Measurements from ENCODE around the gene S1PR4. TPM values are rescaled to one million over a fixed set of nuclear protein-coding genes. Genes with fewer than 3 reads are reported as not detected.

S1PR4 gene
- total RNA-seq, 1 donor from 2014 or later = not detected

DNA sequence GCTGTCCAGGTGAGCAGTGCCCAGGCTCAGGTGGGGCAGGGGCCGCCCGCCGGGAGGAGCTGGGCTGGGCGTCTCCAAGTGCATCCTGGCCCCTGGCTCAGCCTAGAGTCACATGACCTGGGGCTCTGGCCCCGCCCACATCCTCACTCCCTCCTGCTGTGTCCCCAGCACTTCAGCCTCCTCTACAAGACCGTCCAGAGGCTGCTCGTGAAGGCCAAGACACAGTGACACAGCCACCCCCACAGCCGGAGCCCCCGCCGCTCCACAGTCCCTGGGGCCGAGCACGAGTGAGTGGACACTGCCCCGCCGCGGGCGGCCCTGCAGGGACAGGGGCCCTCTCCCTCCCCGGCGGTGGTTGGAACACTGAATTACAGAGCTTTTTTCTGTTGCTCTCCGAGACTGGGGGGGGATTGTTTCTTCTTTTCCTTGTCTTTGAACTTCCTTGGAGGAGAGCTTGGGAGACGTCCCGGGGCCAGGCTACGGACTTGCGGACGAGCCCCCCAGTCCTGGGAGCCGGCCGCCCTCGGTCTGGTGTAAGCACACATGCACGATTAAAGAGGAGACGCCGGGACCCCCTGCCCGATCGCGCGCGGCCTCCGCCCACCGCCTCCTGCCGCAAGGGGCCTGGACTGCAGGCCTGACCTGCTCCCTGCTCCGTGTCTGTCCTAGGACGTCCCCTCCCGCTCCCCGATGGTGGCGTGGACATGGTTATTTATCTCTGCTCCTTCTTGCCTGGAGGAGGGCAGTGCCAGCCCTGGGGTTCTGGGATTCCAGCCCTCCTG, 29.1 kb downstream of the S1PR4 start:
- TF ChIP-seq, protein P1, sequence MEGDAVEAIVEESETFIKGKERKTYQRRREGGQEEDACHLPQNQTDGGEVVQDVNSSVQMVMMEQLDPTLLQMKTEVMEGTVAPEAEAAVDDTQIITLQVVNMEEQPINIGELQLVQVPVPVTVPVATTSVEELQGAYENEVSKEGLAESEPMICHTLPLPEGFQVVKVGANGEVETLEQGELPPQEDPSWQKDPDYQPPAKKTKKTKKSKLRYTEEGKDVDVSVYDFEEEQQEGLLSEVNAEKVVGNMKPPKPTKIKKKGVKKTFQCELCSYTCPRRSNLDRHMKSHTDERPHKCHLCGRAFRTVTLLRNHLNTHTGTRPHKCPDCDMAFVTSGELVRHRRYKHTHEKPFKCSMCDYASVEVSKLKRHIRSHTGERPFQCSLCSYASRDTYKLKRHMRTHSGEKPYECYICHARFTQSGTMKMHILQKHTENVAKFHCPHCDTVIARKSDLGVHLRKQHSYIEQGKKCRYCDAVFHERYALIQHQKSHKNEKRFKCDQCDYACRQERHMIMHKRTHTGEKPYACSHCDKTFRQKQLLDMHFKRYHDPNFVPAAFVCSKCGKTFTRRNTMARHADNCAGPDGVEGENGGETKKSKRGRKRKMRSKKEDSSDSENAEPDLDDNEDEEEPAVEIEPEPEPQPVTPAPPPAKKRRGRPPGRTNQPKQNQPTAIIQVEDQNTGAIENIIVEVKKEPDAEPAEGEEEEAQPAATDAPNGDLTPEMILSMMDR (conservative IDR thresholded peaks at IDR 0.05; ENCODE audit: low read depth, low read length) = no peak
- no peak for DNase-seq (ENCODE audit: low read depth)
- no peak overlapping the region for H3K4me3 ChIP-seq (ENCODE audit: low read depth, low read length)

DNA sequence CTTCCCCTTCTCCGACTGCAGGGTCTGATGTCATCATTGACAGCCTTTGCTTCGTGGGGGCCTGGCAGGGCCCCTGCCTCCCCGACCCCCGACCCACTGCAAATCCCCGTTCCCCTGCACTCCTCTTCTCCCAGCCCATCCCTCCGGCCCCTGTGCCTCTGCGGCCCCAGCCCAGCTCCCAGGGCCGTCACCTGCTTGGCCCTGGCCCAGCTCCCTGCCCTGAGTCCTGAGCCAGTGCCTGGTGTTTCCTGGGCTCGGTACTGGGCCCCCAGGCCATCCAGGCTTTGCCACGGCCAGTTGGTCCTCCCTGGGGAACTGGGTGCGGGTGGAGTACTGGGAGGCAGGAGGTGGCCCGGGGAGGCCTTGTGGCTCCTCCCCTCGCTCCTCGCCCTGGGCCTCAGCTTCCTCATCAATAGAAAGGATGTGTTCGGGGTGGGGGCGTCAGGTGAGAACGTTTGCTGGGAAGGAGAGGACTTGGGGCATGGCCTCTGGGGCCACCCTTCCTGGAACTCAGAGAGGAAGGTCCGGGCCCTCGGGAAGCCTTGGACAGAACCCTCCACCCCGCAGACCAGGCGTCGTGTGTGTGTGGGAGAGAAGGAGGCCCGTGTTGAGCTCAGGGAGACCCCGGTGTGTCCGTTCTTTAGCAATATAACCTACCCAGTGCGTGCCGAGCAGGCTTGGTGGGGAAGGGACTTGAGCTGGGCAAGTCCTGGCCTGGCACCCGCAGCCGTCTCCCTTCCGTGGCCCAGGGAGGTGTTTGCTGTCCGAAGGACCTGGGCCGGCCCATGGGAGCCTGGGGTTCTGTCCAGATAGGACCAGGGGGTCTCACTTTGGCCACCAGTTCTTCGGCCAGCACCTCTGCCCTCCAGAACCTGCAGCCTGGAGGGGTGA, 30.0 kb downstream of the S1PR4 start:
- no peak for DNase-seq (ENCODE audit: low read depth)
- H3K4me3 ChIP-seq (ENCODE audit: low read depth, low read length) = no peak overlapping the region
- TF ChIP-seq, protein P1 (conservative IDR thresholded peaks at IDR 0.05; ENCODE audit: low read depth, low read length) = no peak

DNA sequence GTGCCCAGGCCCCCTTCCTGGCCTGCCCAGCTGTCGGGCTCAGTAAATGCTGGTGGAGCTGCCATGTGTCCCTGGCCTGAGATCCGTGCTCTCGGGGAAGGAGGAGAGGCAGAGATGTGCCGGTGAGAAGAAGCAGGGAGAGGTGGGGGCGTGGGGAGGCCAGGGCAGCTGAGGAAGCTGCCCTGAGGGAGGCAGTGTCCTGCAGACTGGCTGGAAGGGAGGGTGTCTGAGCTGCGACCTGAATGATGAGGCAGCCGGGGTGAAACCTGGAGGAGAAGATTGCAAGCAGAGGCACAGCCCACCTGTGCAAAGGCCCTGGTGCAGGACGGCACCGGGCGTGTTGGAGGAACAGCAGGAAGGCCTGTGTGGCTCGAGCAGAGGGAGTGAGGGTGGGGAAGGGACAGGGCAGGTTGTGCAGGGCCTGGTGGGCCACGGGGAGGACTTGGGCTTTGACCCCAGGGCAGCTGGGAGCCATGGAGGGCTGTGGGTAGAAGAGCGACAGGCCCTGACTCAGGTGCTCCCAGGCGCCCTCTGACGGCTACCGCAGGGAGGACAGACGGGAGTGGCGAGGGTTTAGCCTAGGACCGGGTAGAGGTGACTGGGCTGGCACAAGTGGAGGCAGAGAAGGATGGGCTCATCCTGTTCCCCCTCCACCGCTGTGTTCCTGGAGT, 31.9 kb downstream of the S1PR4 start:
- no peak for DNase-seq (ENCODE audit: low read depth)
- TF ChIP-seq, protein P1 (conservative IDR thresholded peaks at IDR 0.05; ENCODE audit: low read depth, low read length) = peak; percentile 69
- H3K4me3 ChIP-seq (ENCODE audit: low read depth, low read length) = no peak overlapping the region

DNA sequence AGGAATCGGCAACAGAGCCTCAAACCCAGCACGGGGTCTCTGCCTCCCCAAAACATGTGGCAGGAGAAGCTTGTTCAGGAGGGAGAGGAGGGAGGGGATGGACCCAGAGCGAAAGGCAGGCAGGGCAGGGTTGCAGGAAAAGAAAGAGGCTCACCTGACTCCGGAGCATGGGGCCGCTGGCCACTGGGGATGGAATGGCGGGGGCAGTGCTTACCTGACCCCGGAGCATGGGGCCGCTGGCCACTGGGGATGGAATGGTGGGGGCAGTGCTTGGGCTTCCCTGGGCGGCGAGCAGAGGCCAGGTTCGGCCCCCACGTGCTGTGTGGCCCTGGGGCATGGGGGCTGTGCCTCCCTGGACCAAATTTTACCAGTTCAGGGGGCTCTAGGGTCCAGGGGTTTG, 32.6 kb downstream of the S1PR4 start:
- TF ChIP-seq, protein P1 (conservative IDR thresholded peaks at IDR 0.05; ENCODE audit: low read depth, low read length) = no peak
- H3K4me3 ChIP-seq (ENCODE audit: low read depth, low read length) = no peak overlapping the region
- no peak for DNase-seq (ENCODE audit: low read depth)

DNA sequence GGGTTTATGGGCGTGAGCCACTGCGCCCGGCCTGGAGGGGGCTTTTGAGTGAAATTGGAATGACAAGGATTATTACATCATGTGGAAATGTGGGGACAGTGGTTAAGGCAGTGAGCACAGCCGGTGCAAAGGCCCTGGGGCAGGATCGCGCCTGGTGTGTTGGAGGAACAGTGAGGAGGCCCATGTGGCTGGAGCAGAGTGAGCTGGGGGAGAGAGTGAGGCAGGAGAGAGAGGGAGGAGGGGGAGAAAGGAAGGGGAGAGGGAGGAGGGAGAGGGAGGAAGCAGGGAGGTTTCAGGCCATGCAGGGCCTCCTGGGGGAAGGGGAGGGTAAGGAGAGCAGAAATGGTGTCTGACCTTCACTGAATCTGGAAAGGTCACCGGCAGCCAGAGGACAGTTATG, 34.6 kb downstream of the S1PR4 start:
- TF ChIP-seq, protein P1 (conservative IDR thresholded peaks at IDR 0.05; ENCODE audit: low read depth, low read length) = no peak
- DNase-seq (ENCODE audit: low read depth) = no peak

DNA sequence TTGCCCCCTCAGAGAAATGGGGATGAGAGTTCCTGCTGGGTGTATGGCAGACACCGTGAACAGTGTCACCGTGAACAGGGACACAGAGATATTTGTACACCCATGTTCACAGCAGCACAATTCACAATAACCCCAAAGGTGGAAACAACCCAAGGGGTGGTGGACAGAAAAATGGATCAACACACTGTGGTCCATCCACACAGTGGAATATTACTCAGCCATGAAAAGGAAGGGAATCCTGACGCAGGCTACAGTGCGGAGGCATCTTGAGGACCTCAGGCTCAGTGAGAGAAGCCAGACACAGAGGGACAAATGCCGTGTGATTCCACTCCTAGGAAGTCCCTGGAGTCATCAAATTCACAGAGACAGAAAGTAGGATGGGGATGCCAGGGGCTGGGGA, 38.3 kb downstream of the S1PR4 start:
- TF ChIP-seq, protein P1 (conservative IDR thresholded peaks at IDR 0.05; ENCODE audit: low read depth, low read length) = no peak
- no peak overlapping the region for H3K4me3 ChIP-seq (ENCODE audit: low read depth, low read length)
- no peak for DNase-seq (ENCODE audit: low read depth)

More for the DNA sequence above, 34.6 kb downstream of the S1PR4 start:
- no peak overlapping the region for H3K4me3 ChIP-seq (ENCODE audit: low read depth, low read length)

Data from epithelial cell of proximal tubule (primary cell).